GM13976 (cell line): ENCODE measurements around the gene EPHA8.

Experiments used
- DNase-seq: peaks from one replicate; pipeline ENCODE4 v3.0.0; 2012; ENCODE audit warnings: low spot score
- CTCF ChIP-seq: IDR thresholded peaks from 2 replicates; pipeline ENCODE4 v1.5.1; 2012; ENCODE audit warnings: borderline replicate concordance, mild to moderate bottlenecking; ENCODE audit not compliant: insufficient read depth; ENCODE audit errors: extremely low read depth, missing control alignments, control extremely low read depth
- in situ Hi-C: fragments of 300-500 bp; cut with MboI; formaldehyde crosslinking; loops from one replicate; pipeline ENCODE4 v1.12.0; 2022; ENCODE audit warnings: low sequenced_read_pairs, mixed read lengths, inconsistent platforms; ENCODE audit not compliant: unreplicated experiment

Gene EPHA8

DNA sequence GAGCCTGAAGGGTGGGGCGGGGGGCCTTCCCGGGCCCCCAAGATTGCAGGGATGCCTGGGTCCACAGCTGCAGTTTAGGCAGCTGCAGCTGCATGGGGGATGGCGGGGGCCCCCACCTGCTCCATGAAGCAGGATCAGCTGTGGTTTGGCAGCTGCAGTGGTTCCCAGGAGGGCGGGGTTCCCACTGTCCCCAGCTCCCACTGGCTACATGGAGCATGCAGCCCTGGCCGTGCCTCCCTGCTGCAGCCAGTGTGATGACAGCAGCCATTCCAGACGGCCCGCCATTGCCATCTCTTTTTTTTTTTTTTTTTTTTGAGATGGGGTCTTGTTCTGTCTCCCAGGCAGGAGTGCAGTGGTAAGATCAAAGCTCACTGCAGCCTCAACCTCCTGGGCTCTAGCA is 72.1 kb downstream of the EPHA8 start:
- in situ Hi-C loops, result loop anchor here (25.0 kb wide), 1 partner anchor 498 kb away; the partner anchor contains the start of gene WNT4
- no peak for TF ChIP-seq CTCF

DNA sequence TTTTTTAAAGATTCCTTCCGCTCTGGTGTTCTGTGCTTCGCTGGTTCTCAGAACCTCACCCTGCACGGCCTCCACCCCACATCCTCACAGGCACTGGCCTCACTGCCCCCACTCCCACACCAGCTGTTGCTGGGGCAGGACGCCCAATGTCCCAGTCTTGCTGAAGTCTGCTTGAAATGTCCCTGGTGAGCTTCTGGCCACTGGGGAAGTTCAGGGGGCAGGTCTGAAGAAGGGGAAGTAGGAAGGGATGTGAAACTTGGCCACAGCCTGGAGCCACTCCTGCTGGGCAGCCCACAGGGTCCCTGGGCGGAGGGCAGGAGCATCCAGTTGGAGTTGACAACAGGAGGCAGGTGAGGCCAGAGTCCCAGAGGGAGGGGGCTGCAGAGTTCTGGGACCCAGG is 73.1 kb downstream of the EPHA8 start, which contains the start of gene C1QA:
Gene C1QA (plus strand): TSS at position 276 of the 400 bp plus-strand sequence. CDS start 989 bp downstream, outside the sequence.
- in situ Hi-C loops, result loop anchor here (25.0 kb wide), 1 partner anchor 499 kb away; the partner anchor contains the start of gene WNT4
- TF ChIP-seq CTCF, result no peak

More for the DNA sequence above, 72.1 kb downstream of the EPHA8 start:
- no peak for DNase-seq

GRCh38 chr1:22636927-22637326 is 73.6 kb downstream of the EPHA8 start:
- DNase-seq, result no peak
- in situ Hi-C loops, result loop anchor here (25.0 kb wide), 1 partner anchor 500 kb away; the partner anchor contains the start of gene WNT4
- TF ChIP-seq CTCF, result no peak

More for the DNA sequence above, 73.1 kb downstream of the EPHA8 start, which contains the start of gene C1QA:
- DNase-seq, result no peak

- in situ Hi-C loops, result loop anchor here (25.0 kb wide), 1 partner anchor 501 kb away; the partner anchor contains the start of gene WNT4
- TF ChIP-seq CTCF, result no peak
- no peak for DNase-seq
Observed at GRCh38 chr1:22637907-22638445, 74.7 kb downstream of the EPHA8 start.

- DNase-seq, result no peak
- no peak for TF ChIP-seq CTCF
- in situ Hi-C loops, result loop anchor here (25.0 kb wide), 1 partner anchor 501 kb away; the partner anchor contains the start of gene WNT4
Observed at GRCh38 chr1:22638476-22639234, 75.4 kb downstream of the EPHA8 start.

DNA sequence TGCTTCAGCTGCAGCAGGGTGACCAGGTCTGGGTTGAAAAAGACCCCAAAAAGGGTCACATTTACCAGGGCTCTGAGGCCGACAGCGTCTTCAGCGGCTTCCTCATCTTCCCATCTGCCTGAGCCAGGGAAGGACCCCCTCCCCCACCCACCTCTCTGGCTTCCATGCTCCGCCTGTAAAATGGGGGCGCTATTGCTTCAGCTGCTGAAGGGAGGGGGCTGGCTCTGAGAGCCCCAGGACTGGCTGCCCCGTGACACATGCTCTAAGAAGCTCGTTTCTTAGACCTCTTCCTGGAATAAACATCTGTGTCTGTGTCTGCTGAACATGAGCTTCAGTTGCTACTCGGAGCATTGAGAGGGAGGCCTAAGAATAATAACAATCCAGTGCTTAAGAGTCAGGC is 76.0 kb downstream of the EPHA8 start:
- no peak for DNase-seq
- in situ Hi-C loops, result loop anchor here (25.0 kb wide), 1 partner anchor 502 kb away; the partner anchor contains the start of gene WNT4

More for the DNA sequence above, 76.0 kb downstream of the EPHA8 start:
- no peak for TF ChIP-seq CTCF
